ENCODE measurements around the gene MUTYH. TPM values are rescaled to one million over a fixed set of nuclear protein-coding genes. Genes with fewer than 3 reads are reported as not detected.

MUTYH gene
- total RNA-seq, 1 donor from 2014 or later: 15.2 TPM

DNA sequence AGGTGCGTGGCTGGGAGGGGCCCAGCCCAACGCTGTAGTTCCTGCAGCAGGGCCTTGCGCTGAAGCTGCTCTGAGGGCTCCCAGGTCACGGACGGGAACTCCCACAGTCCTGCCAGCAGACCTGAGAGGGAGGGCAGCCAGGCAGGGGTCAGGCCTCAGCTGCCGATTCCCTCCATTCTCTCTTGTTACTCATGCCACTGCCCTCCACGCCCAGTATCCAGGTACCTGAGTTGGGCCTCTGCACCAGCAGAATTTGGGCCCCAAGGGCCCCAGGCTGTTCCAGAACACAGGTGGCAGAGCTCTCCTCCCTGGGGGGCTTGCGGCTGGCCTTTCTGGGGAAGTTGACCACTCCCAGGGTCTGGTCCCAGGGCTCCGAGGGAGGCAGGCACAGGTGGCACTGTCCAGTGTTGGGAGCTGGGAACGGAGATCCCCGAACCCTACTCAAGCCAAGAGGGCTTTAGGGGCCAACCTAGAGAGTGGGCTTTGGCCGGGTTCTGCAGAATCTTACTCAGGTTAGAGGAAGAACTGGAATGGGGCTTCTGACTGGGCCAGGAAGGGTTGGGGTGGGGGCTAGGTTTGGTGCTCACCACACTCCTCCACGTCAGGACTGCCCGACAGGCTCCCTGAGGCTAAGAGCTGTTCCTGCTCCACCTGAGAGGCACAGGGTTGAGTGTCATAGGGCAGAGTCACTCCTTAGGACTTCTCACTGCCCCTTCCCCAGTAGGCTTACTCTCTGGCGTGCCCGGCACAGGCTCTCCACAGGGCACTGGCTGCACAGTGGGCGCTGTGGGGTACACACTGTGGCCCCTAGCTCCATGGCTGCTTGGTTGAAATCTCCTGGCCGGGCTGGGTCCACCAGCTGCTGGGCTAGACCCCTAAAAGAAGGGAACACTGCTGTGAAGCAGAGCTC is 8.5 kb downstream of the MUTYH start:
- no peak overlapping the region for H3K4me3 ChIP-seq (ENCODE audit: low read depth, low read length)
- TF ChIP-seq, protein P1, sequence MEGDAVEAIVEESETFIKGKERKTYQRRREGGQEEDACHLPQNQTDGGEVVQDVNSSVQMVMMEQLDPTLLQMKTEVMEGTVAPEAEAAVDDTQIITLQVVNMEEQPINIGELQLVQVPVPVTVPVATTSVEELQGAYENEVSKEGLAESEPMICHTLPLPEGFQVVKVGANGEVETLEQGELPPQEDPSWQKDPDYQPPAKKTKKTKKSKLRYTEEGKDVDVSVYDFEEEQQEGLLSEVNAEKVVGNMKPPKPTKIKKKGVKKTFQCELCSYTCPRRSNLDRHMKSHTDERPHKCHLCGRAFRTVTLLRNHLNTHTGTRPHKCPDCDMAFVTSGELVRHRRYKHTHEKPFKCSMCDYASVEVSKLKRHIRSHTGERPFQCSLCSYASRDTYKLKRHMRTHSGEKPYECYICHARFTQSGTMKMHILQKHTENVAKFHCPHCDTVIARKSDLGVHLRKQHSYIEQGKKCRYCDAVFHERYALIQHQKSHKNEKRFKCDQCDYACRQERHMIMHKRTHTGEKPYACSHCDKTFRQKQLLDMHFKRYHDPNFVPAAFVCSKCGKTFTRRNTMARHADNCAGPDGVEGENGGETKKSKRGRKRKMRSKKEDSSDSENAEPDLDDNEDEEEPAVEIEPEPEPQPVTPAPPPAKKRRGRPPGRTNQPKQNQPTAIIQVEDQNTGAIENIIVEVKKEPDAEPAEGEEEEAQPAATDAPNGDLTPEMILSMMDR (conservative IDR thresholded peaks at IDR 0.05; ENCODE audit: low read depth, low read length): no peak
- DNase-seq (ENCODE audit: low read depth): no peak

DNA sequence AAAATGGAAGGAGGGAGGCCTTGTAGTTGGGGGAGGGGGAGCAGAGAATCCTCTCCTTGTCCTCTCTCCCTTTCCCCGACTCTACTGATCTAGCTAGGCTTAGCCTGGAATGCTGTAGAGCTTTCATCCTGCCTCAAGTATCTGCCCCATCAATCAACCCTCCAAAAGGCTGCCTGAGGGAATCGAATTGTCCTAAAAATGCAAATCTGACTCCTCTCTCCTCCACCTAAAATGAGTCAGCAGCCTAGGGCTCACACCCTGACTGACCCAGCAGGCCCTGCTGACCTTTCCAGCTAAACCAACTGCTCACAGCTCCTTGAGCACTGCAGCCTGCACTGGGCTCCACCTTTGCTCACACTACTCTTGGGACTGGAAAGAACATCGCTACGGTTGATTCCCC is 10.8 kb downstream of the MUTYH start:
- TF ChIP-seq, protein P1 (conservative IDR thresholded peaks at IDR 0.05; ENCODE audit: low read depth, low read length): no peak
- H3K4me3 ChIP-seq (ENCODE audit: low read depth, low read length): no peak overlapping the region
- DNase-seq (ENCODE audit: low read depth): no peak

DNA sequence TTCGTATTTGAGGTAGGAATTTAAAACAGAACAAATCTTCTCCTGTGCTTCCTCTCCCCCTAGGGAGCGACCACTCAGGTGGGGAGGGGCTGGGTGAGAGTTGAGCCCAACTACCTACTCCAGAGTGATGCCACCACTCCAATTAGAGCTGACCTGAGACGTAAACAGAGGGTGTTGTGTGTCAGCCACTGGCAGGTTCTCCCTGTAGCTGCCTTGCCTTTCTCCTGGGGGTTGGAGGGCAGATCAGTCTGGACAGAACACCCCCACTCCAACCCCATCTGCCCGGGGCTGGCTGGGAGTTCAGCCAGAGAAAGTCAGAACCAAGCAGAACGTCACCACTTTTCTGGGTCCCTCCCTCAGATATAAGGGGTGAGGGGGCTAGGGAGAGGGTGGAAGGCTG is 11.6 kb downstream of the MUTYH start:
- no peak for DNase-seq (ENCODE audit: low read depth)
- TF ChIP-seq, protein P1 (conservative IDR thresholded peaks at IDR 0.05; ENCODE audit: low read depth, low read length): no peak
- no peak overlapping the region for H3K4me3 ChIP-seq (ENCODE audit: low read depth, low read length)

DNA sequence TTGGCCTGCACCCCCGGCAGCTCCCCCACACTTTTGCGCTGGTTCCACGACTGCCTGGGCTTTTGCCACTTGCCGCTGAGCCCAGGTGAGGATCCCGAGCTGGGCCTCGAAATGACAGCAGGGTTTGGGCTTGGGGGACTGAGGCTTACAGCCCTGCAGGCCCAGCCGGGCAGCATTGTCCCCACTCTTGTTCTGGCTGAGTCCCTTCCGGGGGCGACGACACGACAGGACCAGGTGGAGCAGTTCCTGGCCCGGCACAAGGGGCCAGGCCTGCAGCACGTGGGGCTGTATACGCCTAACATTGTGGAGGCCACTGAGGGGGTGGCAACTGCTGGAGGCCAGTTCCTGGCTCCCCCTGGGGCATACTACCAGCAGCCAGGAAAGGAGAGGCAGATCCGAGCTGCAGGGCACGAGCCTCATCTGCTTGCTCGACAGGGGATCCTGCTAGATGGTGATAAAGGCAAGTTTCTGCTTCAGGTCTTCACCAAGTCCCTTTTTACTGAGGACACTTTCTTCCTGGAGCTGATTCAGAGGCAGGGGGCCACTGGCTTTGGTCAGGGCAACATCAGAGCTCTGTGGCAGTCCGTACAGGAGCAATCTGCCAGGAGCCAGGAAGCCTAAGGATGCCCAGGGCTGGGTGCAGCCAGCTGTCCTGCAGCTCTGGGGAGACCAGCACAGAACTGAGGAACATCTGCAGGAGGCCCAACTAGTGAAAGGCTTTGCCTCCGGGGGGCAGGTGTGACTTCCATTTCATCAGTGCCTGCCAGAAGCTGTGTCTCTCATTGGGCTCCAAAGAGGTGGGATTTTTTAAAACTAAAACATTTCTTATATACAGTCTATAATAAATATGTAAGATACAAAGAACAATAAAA is 12.4 kb downstream of the MUTYH start:
- TF ChIP-seq, protein P1 (conservative IDR thresholded peaks at IDR 0.05; ENCODE audit: low read depth, low read length): no peak
- no peak for DNase-seq (ENCODE audit: low read depth)
- H3K4me3 ChIP-seq (ENCODE audit: low read depth, low read length): no peak overlapping the region

DNA sequence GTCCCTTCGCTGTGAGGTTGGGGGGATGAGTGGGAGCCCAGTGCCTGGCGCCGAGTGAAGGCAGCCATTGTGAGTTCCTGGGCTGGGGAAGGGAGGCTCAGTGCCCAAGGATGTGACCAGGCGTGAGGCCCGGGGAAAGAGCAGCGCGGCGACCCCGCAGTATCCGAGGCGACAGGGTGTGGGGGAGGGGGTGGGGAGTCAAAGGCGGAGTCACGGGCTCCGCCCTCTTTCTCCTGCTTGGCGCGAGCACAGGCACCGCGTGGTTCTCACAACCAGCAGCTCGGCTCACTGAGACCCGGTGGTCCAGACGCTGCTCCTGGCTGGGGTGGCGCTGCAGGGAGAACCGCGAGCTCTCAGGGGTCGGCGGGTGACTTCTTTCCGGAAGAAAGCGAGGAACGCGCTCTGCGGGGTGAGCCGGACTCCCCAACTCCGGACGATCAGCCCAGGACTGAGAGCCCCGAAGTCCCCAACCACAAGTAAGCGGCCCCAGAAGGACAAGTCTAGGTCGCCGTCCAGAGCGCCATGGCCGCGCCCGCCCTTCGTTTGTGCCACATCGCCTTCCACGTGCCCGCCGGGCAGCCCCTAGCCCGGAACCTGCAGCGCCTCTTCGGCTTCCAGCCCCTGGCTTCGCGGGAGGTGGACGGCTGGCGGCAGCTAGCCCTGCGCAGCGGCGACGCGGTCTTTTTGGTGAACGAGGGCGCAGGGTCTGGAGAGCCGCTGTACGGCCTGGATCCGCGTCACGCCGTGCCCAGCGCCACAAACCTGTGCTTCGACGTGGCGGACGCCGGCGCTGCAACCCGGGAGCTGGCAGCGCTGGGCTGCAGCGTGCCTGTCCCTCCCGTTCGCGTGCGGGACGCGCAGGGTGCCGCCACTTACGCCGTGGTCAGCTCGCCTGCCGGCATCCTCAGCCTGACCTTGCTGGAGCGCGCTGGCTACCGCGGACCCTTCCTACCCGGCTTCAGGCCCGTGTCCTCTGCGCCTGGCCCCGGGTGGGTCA is 13.3 kb downstream of the MUTYH start, which contains the start of gene HPDL:
Gene HPDL, plus strand, starts transcription at position 269 of the 997 bp plus-strand sequence. Its CDS starts 254 bp downstream, at position 523.
- TF ChIP-seq, protein P1 (conservative IDR thresholded peaks at IDR 0.05; ENCODE audit: low read depth, low read length): no peak
- H3K4me3 ChIP-seq (ENCODE audit: low read depth, low read length): peak within 1 kb of the TSS; percentile 49
- no peak for DNase-seq (ENCODE audit: low read depth)
